WTC11 (cell line): ENCODE measurements around the gene NLGN1. TPM values are rescaled to one million over a fixed set of nuclear protein-coding genes. Genes with fewer than 3 reads are reported as not detected.
A peak's percentile ranks its signal among the peaks of the same experiment; 100 is the strongest.

Experiments used
- ATAC-seq: fragments of 200-7000 bp; cut with Tn5 transposase; 2 replicates; pipeline ENCODE4 v1.10.0; 2021; ENCODE audit warnings: mild to moderate bottlenecking, moderate library complexity
- CTCF ChIA-PET: fragments of 300-600 bp; sonication (Branson Sonifier 250); formaldehyde crosslinking; loops from one replicate; lab custom pipeline; 2021; ENCODE audit warnings: antibody characterized with exemption; lab: Charles Lee
- POLR2A ChIA-PET: fragments of 350-600 bp; sonication (Branson Sonifier 250); formaldehyde crosslinking; loops from one replicate; lab custom pipeline; 2021; ENCODE audit warnings: antibody characterized with exemption; lab: Charles Lee
- DNase-seq: peaks from one replicate; pipeline ENCODE4 v3.0.0; 2021; ENCODE audit warnings: low spot score
- H3K27ac Mint-ChIP-seq: 2 replicates; pipeline ENCODE4 v1.8.0; 2021; ENCODE audit warnings: mixed read lengths
- H3K27me3 Mint-ChIP-seq: 2 replicates; pipeline ENCODE4 v1.8.0; 2021; ENCODE audit warnings: low read depth, mild to moderate bottlenecking, moderate library complexity, mixed read lengths
- H3K36me3 Mint-ChIP-seq: 2 replicates; pipeline ENCODE4 v1.8.0; 2021; ENCODE audit warnings: mixed read lengths
- H3K4me1 Mint-ChIP-seq: 2 replicates; pipeline ENCODE4 v1.8.0; 2022; ENCODE audit warnings: mixed read lengths
- H3K4me3 Mint-ChIP-seq: 2 replicates; pipeline ENCODE4 v1.8.0; 2021; ENCODE audit warnings: mild to moderate bottlenecking, moderate library complexity, mixed read lengths
- H3K9me3 Mint-ChIP-seq: 2 replicates; pipeline ENCODE4 v1.8.0; 2021; ENCODE audit warnings: mixed read lengths
- AFF4 ChIP-seq: sonication (generic); formaldehyde crosslinking; IDR thresholded peaks from 2 replicates; pipeline ENCODE4 v1.8.1; 2023; ENCODE audit warnings: mild to moderate bottlenecking, missing genetic modification reagents, borderline replicate concordance
- ATF6 ChIP-seq: sonication (generic); formaldehyde crosslinking; IDR thresholded peaks from 2 replicates; pipeline ENCODE4 v1.8.1; 2023; ENCODE audit warnings: mild to moderate bottlenecking, missing genetic modification reagents
- CBFB ChIP-seq: sonication (generic); formaldehyde crosslinking; IDR thresholded peaks from 2 replicates; pipeline ENCODE4 v1.8.1; 2022; ENCODE audit warnings: mild to moderate bottlenecking, low read depth, missing genetic modification reagents
- E2F4 ChIP-seq: sonication (generic); formaldehyde crosslinking; IDR thresholded peaks from 2 replicates; pipeline ENCODE4 v1.8.1; 2022; ENCODE audit warnings: low read depth, mild to moderate bottlenecking, moderate library complexity, missing genetic modification reagents, borderline replicate concordance
- ETV6 ChIP-seq: sonication (generic); formaldehyde crosslinking; IDR thresholded peaks from 2 replicates; pipeline ENCODE4 v1.8.1; 2022; ENCODE audit warnings: mild to moderate bottlenecking, missing genetic modification reagents
- FOXP1 ChIP-seq: sonication (generic); formaldehyde crosslinking; IDR thresholded peaks from 2 replicates; pipeline ENCODE4 v1.8.0; 2022; ENCODE audit warnings: missing genetic modification reagents, mild to moderate bottlenecking, moderate library complexity, borderline replicate concordance
- GTF2I ChIP-seq: fragments of 250-450 bp; sonication (Bioruptor Pico); conservative IDR thresholded peaks from 2 replicates; pipeline ENCODE4 v1.4.0; 2021; ENCODE audit warnings: mild to moderate bottlenecking
- MXD4 ChIP-seq: fragments of 250-450 bp; sonication (Bioruptor Pico); IDR thresholded peaks from 2 replicates; pipeline ENCODE4 v1.8.0; 2021; ENCODE audit warnings: mild to moderate bottlenecking, moderate library complexity, borderline replicate concordance
- NR2C2 ChIP-seq: sonication (generic); formaldehyde crosslinking; IDR thresholded peaks from 2 replicates; pipeline ENCODE4 v1.8.0; 2022; ENCODE audit warnings: mild to moderate bottlenecking, missing genetic modification reagents
- RELA ChIP-seq: sonication (generic); formaldehyde crosslinking; IDR thresholded peaks from 2 replicates; pipeline ENCODE4 v1.8.1; 2022; ENCODE audit warnings: missing genetic modification reagents, mild to moderate bottlenecking, borderline replicate concordance
- SMAD4 ChIP-seq: sonication (generic); formaldehyde crosslinking; IDR thresholded peaks from 2 replicates; pipeline ENCODE4 v1.8.0; 2022; ENCODE audit warnings: mild to moderate bottlenecking, missing genetic modification reagents
- TP53 ChIP-seq: sonication (generic); formaldehyde crosslinking; IDR thresholded peaks from 2 replicates; pipeline ENCODE4 v1.8.1; 2023; ENCODE audit warnings: mild to moderate bottlenecking, missing genetic modification reagents
- ZNF219 ChIP-seq: sonication (generic); formaldehyde crosslinking; IDR thresholded peaks from 2 replicates; pipeline ENCODE4 v1.8.0; 2023; ENCODE audit warnings: missing genetic modification reagents, mild to moderate bottlenecking, borderline replicate concordance
- ZNF232 ChIP-seq: sonication (generic); formaldehyde crosslinking; IDR thresholded peaks from 2 replicates; pipeline ENCODE4 v1.8.0; 2022; ENCODE audit warnings: mild to moderate bottlenecking, missing genetic modification reagents
- ZNF396 ChIP-seq: fragments of 250-450 bp; sonication (Bioruptor Pico); IDR thresholded peaks from 2 replicates; pipeline ENCODE4 v1.8.0; 2021; ENCODE audit warnings: mild to moderate bottlenecking, moderate library complexity, borderline replicate concordance
- total RNA-seq: library from RNA; stranded (reverse); gene quantifications from 3 replicates; pipeline ENCODE4 v1.2.3, GENCODE V29; 2021
- TF ChIP-seq, protein P1 (sequence below): sonication (generic); formaldehyde crosslinking; IDR thresholded peaks from 2 replicates; pipeline ENCODE4 v1.8.1; 2022; ENCODE audit warnings: mild to moderate bottlenecking, moderate library complexity, missing genetic modification reagents
- TF ChIP-seq, protein P2 (sequence below): fragments of 250-450 bp; sonication (Bioruptor Pico); conservative IDR thresholded peaks from 2 replicates; pipeline ENCODE4 v1.9.0; 2021; ENCODE audit warnings: mild to moderate bottlenecking
- TF ChIP-seq, protein P3 (sequence below): sonication (generic); formaldehyde crosslinking; IDR thresholded peaks from 2 replicates; pipeline ENCODE4 v1.8.1; 2023; ENCODE audit warnings: mild to moderate bottlenecking, missing genetic modification reagents, moderate library complexity
- TF ChIP-seq, protein P4 (sequence below): sonication (generic); formaldehyde crosslinking; IDR thresholded peaks from 2 replicates; pipeline ENCODE4 v1.8.0; 2023; ENCODE audit warnings: missing genetic modification reagents
- TF ChIP-seq, protein P5 (sequence below): sonication (generic); formaldehyde crosslinking; IDR thresholded peaks from 2 replicates; pipeline ENCODE4 v1.8.1; 2023; ENCODE audit warnings: mild to moderate bottlenecking, moderate library complexity, missing genetic modification reagents
- TF ChIP-seq, protein P6 (sequence below): sonication (generic); formaldehyde crosslinking; IDR thresholded peaks from 2 replicates; pipeline ENCODE4 v1.8.1; 2022; ENCODE audit warnings: mild to moderate bottlenecking, missing genetic modification reagents, moderate library complexity, borderline replicate concordance

Gene NLGN1
- total RNA-seq, 1 experiment from 2014 or later, result 12.4 TPM

GRCh38 chr3:173711619-173712018, 314.1 kb downstream of the NLGN1 start (continued):
- no peak for TF ChIP-seq E2F4 (CRISPR knock-in tag)
- no peak for TF ChIP-seq ZNF396
- TF ChIP-seq, protein P1, sequence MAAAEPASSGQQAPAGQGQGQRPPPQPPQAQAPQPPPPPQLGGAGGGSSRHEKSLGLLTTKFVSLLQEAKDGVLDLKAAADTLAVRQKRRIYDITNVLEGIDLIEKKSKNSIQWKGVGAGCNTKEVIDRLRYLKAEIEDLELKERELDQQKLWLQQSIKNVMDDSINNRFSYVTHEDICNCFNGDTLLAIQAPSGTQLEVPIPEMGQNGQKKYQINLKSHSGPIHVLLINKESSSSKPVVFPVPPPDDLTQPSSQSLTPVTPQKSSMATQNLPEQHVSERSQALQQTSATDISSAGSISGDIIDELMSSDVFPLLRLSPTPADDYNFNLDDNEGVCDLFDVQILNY, result no peak
- no peak for TF ChIP-seq ETV6 (CRISPR knock-in tag)

DNA sequence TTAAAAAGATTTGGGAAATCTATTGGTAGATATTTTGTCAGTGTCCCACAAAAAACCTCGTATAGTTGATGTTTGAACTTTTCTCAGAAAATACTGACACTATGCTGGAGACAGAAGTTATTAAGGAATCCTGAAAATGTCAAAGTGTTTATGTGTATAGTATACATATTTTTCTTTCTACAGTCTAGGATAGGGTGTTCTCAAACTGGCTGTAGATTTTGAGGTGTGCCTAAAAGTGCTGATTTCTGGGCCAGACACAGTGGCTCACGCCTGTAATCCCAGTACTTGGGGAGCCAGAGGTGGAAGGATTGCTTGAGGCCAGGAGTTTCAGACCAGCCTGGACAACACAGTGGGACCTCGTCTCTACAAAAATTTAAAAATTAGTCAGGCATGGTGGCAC, 322.0 kb downstream of the NLGN1 start:
- Mint-ChIP-seq H3K4me1 (peaks cover 22% of the 10 kb centered on the region), H3K27ac (peak overlapping the region; percentile 69; the same call in 1 of the 2 replicates), H3K27me3 (no peaks in the 10 kb centered on the region), H3K4me3 (no peak overlapping the region), H3K36me3 (no peaks in the 10 kb centered on the region), H3K9me3 (no peaks in the 10 kb centered on the region)
- peak; percentile 62 for ATAC-seq
- POLR2A ChIA-PET, result no interaction called here
- no peak for DNase-seq
- CTCF ChIA-PET, result no interaction called here
- TF ChIP-seq, protein P2, sequence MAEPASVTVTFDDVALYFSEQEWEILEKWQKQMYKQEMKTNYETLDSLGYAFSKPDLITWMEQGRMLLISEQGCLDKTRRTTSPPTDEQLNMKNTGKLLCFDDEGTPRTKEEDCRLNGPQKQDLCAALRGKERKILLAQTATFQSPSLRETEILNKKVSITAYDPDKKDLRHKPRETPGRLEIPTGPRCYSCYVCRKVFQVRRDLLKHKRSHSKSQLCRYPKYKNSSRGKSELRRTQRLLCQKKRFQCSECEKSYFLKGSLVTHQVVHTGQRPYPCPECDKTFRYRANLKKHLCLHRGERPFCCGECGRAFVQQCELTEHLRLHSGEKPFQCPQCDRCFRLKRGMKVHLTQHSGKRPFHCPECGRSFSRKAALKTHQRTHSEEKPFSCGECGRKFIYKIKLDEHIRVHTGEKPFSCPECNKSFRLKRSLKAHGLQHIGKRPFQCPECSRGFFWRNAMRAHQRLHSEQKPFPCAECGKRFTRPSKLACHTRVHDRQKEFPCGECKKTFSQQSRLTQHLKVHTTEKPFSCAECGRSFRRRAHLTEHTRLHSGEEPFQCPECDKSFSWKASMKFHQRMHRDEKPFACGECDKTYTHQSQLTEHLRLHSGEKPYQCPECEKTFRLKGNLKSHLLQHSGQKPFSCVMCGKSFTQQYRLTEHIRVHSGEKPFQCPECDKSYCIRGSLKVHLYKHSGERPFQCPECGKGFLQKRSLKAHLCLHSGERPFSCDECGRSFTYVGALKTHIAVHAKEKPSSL, result no peak
- TF ChIP-seq ATF6 (CRISPR knock-in tag) (no peak), TP53 (CRISPR knock-in tag) (no peak), CBFB (CRISPR knock-in tag) (no peak), ZNF232 (CRISPR knock-in tag) (no peak), AFF4 (CRISPR knock-in tag) (no peak), FOXP1 (CRISPR knock-in tag) (no peak), RELA (no peak), SMAD4 (CRISPR knock-in tag) (no peak), GTF2I (no peak), MXD4 (CRISPR knock-in tag) (no peak), NR2C2 (CRISPR knock-in tag) (no peak), ZNF219 (CRISPR knock-in tag) (no peak)
- TF ChIP-seq, protein P3, sequence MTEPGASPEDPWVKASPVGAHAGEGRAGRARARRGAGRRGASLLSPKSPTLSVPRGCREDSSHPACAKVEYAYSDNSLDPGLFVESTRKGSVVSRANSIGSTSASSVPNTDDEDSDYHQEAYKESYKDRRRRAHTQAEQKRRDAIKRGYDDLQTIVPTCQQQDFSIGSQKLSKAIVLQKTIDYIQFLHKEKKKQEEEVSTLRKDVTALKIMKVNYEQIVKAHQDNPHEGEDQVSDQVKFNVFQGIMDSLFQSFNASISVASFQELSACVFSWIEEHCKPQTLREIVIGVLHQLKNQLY (CRISPR knock-in tag), result no peak
- TF ChIP-seq, protein P4, sequence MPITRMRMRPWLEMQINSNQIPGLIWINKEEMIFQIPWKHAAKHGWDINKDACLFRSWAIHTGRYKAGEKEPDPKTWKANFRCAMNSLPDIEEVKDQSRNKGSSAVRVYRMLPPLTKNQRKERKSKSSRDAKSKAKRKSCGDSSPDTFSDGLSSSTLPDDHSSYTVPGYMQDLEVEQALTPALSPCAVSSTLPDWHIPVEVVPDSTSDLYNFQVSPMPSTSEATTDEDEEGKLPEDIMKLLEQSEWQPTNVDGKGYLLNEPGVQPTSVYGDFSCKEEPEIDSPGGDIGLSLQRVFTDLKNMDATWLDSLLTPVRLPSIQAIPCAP, result no peak
- TF ChIP-seq, protein P5, sequence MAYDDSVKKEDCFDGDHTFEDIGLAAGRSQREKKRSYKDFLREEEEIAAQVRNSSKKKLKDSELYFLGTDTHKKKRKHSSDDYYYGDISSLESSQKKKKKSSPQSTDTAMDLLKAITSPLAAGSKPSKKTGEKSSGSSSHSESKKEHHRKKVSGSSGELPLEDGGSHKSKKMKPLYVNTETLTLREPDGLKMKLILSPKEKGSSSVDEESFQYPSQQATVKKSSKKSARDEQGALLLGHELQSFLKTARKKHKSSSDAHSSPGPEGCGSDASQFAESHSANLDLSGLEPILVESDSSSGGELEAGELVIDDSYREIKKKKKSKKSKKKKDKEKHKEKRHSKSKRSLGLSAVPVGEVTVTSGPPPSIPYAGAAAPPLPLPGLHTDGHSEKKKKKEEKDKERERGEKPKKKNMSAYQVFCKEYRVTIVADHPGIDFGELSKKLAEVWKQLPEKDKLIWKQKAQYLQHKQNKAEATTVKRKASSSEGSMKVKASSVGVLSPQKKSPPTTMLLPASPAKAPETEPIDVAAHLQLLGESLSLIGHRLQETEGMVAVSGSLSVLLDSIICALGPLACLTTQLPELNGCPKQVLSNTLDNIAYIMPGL, result no peak
- TF ChIP-seq, protein P6, sequence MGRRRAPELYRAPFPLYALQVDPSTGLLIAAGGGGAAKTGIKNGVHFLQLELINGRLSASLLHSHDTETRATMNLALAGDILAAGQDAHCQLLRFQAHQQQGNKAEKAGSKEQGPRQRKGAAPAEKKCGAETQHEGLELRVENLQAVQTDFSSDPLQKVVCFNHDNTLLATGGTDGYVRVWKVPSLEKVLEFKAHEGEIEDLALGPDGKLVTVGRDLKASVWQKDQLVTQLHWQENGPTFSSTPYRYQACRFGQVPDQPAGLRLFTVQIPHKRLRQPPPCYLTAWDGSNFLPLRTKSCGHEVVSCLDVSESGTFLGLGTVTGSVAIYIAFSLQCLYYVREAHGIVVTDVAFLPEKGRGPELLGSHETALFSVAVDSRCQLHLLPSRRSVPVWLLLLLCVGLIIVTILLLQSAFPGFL (CRISPR knock-in tag), result no peak
